Breast epithelium (tissue), 4 donors: ENCODE data around the gene GLYATL1B. TPM values are rescaled to one million over a fixed set of nuclear protein-coding genes. Genes with fewer than 3 reads are reported as not detected.

Source experiments
- DNase-seq, 2 donors: peaks; one replicate each; pipeline ENCODE4 v3.0.0-alpha.2; 2019; ENCODE audit warnings: low spot score in 2 of 2
- H3K27ac ChIP-seq, 2 donors: fragments of 200-600 bp; sonication (generic) in 1 of 2; one replicate each; pipeline ENCODE4 v1.5.1; 2016 to 2019; ENCODE audit warnings: mild to moderate bottlenecking in 1 of 2
- H3K27me3 ChIP-seq, 2 donors: fragments of 200-600 bp; sonication (generic) in 1 of 2; one replicate each; pipeline versions ENCODE4 v1.5.1 to v1.6.0; 2017 to 2019; ENCODE audit warnings: control low read depth in 1 of 2, mild to moderate bottlenecking in 1 of 2
- H3K36me3 ChIP-seq: fragments of 200-600 bp; one replicate; pipeline ENCODE4 v1.5.1; 2019
- H3K4me1 ChIP-seq, 2 donors: fragments of 200-600 bp; sonication (generic); one replicate each; pipeline ENCODE4 v1.5.1; 2016 to 2019; ENCODE audit warnings: control low read depth in 1 of 2
- H3K4me3 ChIP-seq, 3 donors: fragments of 200-600 bp; sonication (generic); 1 replicate in 2 of 3; 2 replicates in 1 of 3; pipeline ENCODE4 v1.5.1; 2016 to 2019; ENCODE audit warnings: mild to moderate bottlenecking in 3 of 3, moderate library complexity in 2 of 3
- H3K9me3 ChIP-seq, 2 donors: fragments of 200-600 bp; sonication (generic) in 1 of 2; one replicate each; pipeline ENCODE4 v1.5.1; 2016 to 2019; ENCODE audit warnings: control low read depth in 1 of 2
- CTCF ChIP-seq, 3 donors: fragments of 450-650 bp; IDR thresholded peaks; one replicate each; pipeline ENCODE4 v1.5.1; 2016 to 2017; ENCODE audit warnings: antibody characterized with exemption in 3 of 3, mild to moderate bottlenecking in 3 of 3, moderate library complexity in 3 of 3
- POLR2A ChIP-seq: fragments of 450-650 bp; IDR thresholded peaks from one replicate; pipeline ENCODE4 v1.6.1; 2016; ENCODE audit warnings: antibody characterized with exemption, mild to moderate bottlenecking, moderate library complexity
- POLR2AphosphoS5 ChIP-seq, 3 donors: sonication (generic); formaldehyde crosslinking; IDR thresholded peaks; one replicate each; pipeline ENCODE4 v1.6.1; 2017; ENCODE audit warnings: antibody characterized with exemption in 3 of 3
- intact Hi-C: fragments of 100-400 bp; cut with DNase I; formaldehyde crosslinking; loops from one replicate; pipeline ENCODE4 v1.15.1; 2023; ENCODE audit warnings: low total_unique reads
- total RNA-seq, 3 donors: library from RNA; depleted of rRNA; stranded (reverse); fragments of >200 nt; gene quantifications; one replicate each; pipeline ENCODE4 v1.1.0, GENCODE V29; 2016

The GLYATL1B gene
- total RNA-seq, 3 donors from 2014 or later = not detected

DNA sequence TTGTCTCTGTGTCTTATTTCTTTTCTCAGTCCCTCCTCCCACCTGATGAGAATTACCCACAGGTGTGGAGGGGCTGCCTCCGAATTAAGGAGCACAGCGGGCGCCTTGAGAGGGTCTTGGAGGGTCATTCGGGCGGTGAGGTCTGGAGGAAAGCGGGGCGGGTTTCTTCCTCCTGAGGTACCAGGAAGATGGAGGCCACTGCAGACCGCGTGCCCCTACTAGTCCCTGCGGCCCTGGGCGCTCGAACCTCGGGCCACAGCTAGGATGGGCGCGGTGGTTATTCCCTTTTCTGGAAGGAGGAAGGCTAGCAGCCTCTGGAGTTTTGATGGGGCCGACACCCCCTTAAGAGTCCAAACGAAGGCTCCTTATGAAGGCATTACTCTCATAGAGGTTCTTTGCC, 51.1 kb downstream of the GLYATL1B start:
- Histone ChIP-seq H3K9me3 (no peaks in the 10 kb centered on the region), H3K36me3 (no peaks in the 10 kb centered on the region), H3K4me1 (no peaks in the 10 kb centered on the region), H3K27me3 (no peaks in the 10 kb centered on the region), H3K27ac (no peak overlapping the region), H3K4me3 (no peak overlapping the region)
- TF ChIP-seq CTCF (IDR thresholded peaks at IDR 0.05) (no peak), POLR2AphosphoS5 (IDR thresholded peaks at IDR 0.05) (no peak), POLR2A (no peak)
- intact Hi-C loops = no loop called here
- no peak for DNase-seq

GRCh38 chr11:59138643-59139042, 52.5 kb downstream of the GLYATL1B start:
- no peaks in the 10 kb centered on the region for H3K36me3 ChIP-seq
- no peak overlapping the region for H3K27ac ChIP-seq
- intact Hi-C loops = no loop called here

GRCh38 chr11:59141191-59141590, 55.1 kb downstream of the GLYATL1B start:
- H3K36me3 ChIP-seq = no peaks in the 10 kb centered on the region
- no peak for DNase-seq
- no peak overlapping the region for H3K27ac ChIP-seq
- H3K9me3 ChIP-seq = no peaks in the 10 kb centered on the region
- H3K4me3 ChIP-seq = no peak overlapping the region
- no peak for TF ChIP-seq POLR2A
- no peak for TF ChIP-seq POLR2AphosphoS5 (IDR thresholded peaks at IDR 0.05)
- no peak for TF ChIP-seq CTCF (IDR thresholded peaks at IDR 0.05)
- intact Hi-C loops = no loop called here
- no peaks in the 10 kb centered on the region for H3K27me3 ChIP-seq
- H3K4me1 ChIP-seq = peaks cover 0 to 6% of the 10 kb centered on the region in 2 donors

More at GRCh38 chr11:59138643-59139042, 52.5 kb downstream of the GLYATL1B start:
- no peak overlapping the region for H3K4me3 ChIP-seq
- TF ChIP-seq POLR2A (no peak), POLR2AphosphoS5 (IDR thresholded peaks at IDR 0.05) (no peak), CTCF (IDR thresholded peaks at IDR 0.05) (no peak)
- no peaks in the 10 kb centered on the region for H3K27me3 ChIP-seq
- H3K9me3 ChIP-seq = no peaks in the 10 kb centered on the region
- DNase-seq = no peak
- H3K4me1 ChIP-seq = no peaks in the 10 kb centered on the region

GRCh38 chr11:59141673-59142460, 55.8 kb downstream of the GLYATL1B start:
- Histone ChIP-seq H3K4me1 (peaks cover 0 to 6% of the 10 kb centered on the region in 2 donors), H3K9me3 (no peaks in the 10 kb centered on the region), H3K4me3 (peak overlapping the region; percentile 65 to 91 (median 89)), H3K36me3 (no peaks in the 10 kb centered on the region), H3K27ac (peak overlapping the region; percentile 88 to 96), H3K27me3 (no peaks in the 10 kb centered on the region)
- no peak for DNase-seq
- intact Hi-C loops = no loop called here
- TF ChIP-seq POLR2AphosphoS5 (IDR thresholded peaks at IDR 0.05) (no peak), CTCF (IDR thresholded peaks at IDR 0.05) (no peak), POLR2A (no peak)
